Measurements from ENCODE around the gene FERMT2.

DNA sequence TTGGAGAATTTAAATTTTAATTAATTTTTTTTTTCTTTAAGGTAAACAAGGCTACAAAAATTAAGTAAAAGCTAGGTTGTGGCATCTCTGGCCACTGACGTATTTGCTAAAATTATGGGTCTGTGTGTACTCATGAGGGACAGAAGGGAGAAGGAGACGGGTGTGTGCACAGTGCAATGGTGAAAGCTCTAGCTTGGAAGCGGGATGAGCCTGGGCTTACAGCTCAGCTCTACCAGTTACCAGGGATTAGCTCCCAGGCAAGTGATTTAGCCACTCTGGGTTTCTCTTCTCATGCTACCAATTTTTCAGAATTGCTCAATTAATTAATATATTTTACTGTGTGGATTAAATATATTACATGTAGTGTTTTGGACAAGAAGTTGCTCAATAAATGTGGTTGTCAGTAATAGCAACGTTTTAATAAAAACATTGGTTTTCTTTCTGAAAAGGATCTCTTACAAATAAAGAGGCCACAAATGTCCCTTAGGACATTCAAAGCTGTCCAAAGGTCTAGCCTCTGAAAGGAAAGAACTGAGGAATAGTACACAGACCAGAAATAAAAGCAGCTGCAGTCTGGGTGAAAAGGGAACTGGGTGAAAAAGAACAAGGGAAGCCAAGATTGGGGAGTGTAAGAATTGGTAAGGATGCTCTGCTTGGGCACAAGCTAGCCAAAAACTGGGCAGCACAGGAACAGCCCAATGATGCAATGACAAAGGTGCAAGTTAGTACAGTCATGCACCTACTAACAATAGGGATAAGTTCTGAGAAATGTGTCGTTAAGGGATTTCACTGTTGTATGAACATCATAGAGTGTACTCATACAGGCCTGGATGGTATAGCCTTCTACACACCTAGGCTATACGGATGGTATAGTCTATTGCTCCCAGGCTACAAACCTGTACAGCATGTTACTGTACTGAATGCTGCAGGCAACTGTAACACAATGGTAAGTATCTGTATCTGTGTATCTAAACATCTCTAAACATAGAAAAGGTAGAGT is 61.7 kb downstream of the FERMT2 start:
- TF ChIP-seq, protein P1, sequence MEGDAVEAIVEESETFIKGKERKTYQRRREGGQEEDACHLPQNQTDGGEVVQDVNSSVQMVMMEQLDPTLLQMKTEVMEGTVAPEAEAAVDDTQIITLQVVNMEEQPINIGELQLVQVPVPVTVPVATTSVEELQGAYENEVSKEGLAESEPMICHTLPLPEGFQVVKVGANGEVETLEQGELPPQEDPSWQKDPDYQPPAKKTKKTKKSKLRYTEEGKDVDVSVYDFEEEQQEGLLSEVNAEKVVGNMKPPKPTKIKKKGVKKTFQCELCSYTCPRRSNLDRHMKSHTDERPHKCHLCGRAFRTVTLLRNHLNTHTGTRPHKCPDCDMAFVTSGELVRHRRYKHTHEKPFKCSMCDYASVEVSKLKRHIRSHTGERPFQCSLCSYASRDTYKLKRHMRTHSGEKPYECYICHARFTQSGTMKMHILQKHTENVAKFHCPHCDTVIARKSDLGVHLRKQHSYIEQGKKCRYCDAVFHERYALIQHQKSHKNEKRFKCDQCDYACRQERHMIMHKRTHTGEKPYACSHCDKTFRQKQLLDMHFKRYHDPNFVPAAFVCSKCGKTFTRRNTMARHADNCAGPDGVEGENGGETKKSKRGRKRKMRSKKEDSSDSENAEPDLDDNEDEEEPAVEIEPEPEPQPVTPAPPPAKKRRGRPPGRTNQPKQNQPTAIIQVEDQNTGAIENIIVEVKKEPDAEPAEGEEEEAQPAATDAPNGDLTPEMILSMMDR (IDR thresholded peaks at IDR 0.05): no peak
- no peak for TF ChIP-seq POLR2A (IDR thresholded peaks at IDR 0.05)

Data from transverse colon (tissue), 3 donors.